GM12875 (cell line): ENCODE data around the gene FRMD3.

ENCODE experiments used
- H3K4me3 ChIP-seq: one replicate; pipeline ENCODE4 v1.5.1; 2011; ENCODE audit warnings: low read depth, low read length, control low read depth
- CTCF ChIP-seq: IDR thresholded peaks from 2 replicates; pipeline ENCODE4 v1.5.1; 2011; ENCODE audit warnings: low read depth, mild to moderate bottlenecking, control low read depth, inconsistent platforms, low read length, moderate library complexity, borderline replicate concordance; ENCODE audit not compliant: insufficient read depth

The FRMD3 gene

DNA sequence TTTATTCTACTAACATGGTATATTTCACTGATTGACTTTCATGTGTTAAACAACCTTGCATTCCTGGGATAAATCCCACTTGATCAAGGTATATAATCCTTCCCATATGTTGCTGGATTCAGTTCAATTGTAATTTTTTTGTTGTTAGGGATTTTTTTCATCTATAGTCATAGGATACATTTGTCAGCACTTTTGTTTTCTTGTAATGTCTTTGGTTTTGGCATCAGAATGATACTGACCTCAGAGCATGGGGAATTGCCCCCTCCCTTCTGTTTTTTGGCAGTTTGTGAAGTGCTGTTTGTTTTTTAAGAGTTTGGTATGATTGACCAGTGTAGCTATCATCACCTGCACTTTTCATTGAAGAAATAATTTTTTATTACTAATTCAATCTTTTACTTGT, 298.5 kb downstream of the FRMD3 start:
- TF ChIP-seq CTCF = no peak

DNA sequence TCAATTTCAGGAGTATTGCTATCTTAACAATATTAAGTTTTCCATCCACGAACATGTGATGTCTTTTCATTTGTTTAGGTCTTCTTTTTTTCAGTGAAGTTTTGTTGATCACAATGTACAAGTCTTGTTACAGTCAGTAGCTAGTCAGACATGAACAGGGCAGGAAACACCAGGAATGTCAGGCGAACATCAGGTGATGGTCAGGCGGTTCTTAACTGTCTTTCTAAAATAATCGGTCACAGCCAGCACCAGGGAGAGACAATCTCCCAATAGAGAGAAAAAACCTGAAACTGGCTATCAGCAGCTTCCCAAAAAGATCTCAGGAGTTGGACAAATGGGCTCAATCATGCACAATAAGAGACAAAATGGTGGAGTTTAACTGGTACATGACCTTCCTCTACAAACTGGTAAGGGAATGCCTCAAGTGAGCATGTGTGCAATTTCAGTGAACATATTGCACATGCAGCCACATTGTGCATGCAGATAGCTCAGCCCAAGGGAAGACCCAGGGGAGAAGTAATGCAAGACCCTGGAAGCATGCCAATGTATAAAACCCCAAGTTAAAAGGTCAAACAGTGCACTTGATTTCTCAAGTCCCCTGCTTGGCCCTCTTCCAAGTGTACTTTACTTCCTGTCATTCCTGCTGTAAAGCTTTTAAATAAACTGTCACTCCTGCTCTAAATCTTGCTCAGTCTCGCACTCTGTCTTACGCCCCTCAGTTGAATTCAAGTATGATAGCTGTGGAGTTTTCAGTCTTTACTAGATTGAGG, 299.1 kb downstream of the FRMD3 start:
- no peak for TF ChIP-seq CTCF
- no peak overlapping the region for H3K4me3 ChIP-seq

More for the DNA sequence above, 298.5 kb downstream of the FRMD3 start:
- no peak overlapping the region for H3K4me3 ChIP-seq

DNA sequence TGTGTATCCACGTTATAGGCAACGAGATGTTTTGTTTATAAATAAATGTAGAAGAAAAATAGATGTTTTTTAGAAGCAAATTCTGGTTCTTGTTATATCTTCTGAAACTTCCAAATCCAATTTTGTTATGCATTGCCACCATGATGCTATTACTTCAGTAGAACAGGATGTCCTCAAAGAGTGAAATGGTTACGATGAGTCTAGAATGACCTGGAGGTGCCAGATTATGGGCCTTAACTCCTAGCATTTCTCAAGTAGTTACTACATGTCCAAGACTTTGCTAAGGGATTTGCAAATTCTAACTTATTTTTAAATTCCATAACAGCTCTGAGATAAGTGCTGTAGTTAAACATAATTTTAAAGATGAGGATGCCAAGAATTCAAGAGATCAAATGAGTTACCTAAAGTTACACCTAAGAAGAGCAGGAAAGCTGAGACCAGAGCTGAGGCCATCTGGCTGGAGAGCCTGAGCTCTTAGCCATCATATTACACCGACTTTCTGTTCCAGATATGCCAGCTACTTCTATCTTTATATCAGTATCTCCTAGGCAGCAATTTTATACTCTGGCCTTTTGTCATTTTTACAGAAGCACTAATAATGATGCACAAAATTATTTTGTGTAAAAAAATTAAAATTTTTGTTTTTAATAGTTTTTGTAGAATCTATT, 302.0 kb downstream of the FRMD3 start:
- TF ChIP-seq CTCF = no peak
- H3K4me3 ChIP-seq = no peak overlapping the region

DNA sequence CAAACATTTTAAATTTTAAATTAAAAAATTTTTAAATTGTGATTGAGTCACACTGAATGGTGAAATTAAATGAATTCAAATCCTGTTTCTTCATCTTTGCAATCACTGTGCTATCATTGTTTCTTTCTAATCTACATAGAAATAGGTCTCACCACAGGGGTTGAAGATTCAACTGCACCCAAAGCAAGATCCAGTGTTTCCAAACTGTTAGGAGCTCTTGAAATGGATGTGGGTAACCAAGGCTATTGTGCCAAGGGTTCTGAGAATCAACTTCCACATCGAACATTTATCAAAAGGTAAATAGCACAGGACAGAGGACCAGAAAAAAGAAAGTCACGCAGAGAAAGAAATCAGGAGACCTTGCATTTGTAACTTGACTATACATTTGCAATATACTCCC, 302.7 kb downstream of the FRMD3 start:
- H3K4me3 ChIP-seq = no peak overlapping the region
- no peak for TF ChIP-seq CTCF

GRCh38 chr9:83234541-83234940, 303.7 kb downstream of the FRMD3 start:
- H3K4me3 ChIP-seq = no peak overlapping the region
- TF ChIP-seq CTCF = no peak

- H3K4me3 ChIP-seq = no peak overlapping the region
- TF ChIP-seq CTCF = no peak
Observed at GRCh38 chr9:83233647-83234046, 304.6 kb downstream of the FRMD3 start.

DNA sequence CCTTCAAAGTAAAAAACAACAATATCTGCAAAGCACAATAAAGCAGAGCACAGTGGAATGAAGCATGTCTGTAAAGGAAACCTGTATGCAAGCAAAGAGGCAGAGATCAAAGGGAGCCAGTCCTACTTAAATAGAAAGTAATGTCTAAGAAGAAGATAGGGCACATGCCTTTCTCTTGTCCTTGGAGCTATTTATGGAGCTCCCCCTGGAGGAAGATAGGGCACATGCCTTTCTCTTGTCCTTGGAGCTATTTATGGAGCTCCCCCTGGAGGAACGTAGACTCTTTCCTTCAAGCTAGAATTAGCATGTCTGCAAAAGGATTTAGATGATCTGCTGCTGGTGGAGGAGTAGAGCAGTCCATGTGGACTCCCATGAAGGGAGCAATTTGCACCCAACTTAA, 307.2 kb downstream of the FRMD3 start:
- TF ChIP-seq CTCF = peak; percentile 38; the same call in 1 of the 2 replicates
- no peak overlapping the region for H3K4me3 ChIP-seq
